Germinal center (tissue), 1 donor: ENCODE measurements around the gene KANTR.
"Not testable (repeated sequence)": the region's sequence is repeated elsewhere in the genome, so short reads cannot be mapped to it uniquely, and the experiment has no call there.

Source experiments
- DNase-seq: peaks from one replicate; pipeline ENCODE4 v3.0.0; 2012; ENCODE audit warnings: mixed read lengths, low spot score

The KANTR gene

DNA sequence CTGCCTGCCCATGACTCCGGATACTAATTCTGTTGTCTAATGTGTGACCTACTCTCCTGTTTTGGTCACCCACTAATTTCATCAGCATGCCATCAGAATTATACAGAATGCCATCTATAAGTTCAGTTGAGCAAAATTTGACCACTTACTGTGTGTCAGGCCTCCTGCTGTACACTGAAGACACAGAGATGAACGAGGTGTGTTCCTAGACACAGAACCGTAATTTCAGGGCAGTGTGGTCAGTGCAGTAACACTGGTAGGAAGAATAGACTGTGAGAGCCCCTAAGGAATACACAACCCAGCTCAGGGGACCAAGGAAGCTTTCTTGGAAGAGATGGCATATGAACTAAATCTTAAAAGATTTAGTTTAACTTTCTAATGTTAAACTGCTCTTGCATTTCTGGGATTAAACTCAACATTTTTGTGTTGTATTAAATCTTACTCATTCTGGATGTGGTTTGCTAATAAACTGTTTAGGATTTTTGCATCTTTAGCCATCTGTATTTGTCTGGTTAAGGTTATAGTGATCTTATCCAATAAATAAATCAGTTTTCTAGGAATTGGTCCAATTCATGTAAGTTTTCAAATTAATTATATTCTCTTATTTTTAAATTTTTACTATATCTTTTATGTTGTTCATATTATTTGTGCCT lies 34.3 kb downstream of the KANTR start:
- no peak for DNase-seq

DNA sequence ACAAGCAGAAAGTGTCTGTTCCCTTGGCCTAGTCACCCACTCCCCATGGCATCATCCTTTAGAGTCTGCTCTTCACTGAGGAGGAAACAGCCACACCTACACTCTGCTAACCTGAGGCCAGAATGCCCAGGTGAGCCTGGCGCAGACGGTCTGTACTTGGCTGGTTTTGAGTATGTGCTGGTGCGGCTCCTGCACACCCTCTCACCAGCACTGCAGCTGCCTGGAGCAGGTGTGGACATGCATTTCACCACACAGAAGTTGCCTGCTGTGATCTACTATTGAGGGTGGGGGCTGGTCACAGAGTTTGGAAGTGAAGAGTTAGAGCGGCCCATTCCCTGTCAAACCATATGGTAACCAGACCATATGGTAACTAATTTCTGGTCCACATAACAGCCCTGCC lies 39.5 kb downstream of the KANTR start:
- DNase-seq, result no peak

DNA sequence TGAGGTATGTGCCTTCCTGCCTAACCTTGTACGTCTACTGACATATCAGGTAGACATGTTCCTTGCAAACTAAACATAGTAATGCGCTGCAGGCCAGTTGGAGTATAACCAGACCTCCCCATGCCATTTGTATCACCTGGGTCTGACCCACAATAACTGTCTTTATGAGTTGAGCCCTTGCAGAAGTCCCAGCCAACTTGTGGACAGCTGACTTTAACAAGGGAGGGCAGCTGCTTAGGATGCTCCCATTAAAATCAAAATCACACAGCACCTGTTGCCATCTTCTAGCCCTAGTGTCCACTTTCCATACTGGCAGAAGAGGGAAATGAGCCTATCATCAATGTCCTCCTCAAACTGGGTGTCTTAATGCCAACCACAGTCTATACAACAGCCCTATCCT lies 41.6 kb downstream of the KANTR start:
- no peak for DNase-seq

DNA sequence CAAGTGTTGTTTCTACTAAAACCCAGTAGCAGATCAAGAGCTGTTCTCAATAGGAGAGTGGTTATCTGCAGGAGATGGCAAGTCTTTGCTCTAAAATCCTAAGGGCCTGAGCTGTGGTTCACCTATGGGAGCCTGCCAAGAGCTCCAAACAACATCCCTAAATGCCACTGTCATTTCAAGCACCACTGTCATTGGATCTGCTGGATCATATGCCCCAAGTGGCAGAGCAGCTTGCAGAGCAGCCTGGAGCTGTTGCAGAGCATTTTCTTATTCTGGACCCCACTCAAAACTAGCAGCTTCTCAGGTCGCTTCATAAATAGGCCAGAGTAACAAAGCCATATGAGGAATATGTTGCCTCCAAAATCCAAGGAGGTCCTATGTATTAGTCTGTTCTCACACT lies 59.6 kb downstream of the KANTR start:
- DNase-seq, result no peak

DNA sequence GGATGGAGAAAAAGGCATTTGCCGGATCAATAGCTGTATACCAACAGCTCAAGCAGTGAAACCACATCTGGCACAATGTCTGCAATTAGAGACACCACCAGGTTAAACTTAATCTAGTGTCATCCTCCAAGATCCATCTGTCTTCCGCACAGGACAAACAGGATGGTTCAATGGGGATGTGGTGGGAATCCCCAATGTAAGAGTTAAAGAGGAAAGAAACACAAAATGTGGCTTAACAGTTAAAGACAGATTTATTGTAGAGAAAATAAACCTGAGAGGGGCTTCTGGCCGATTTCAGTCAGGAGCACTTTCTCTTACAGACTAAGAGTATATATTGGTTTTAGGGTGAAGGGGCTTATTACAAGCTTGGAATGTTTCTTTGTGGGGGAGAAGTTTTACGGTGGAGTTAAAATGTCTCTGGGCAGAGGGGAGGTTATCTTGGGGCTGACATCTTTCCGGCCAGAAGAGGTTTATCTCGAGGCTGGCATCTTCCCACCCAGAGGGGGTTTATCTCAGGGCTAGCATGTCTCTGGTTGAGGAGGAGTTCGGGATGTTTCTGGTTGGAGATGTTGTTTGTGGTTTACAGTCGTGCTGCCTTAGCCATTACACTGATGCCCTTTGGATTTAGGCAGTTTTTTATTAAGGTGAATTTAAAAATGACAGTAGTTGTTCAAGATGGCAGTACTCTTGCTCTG lies 61.7 kb downstream of the KANTR start:
- DNase-seq, result no peak

DNA sequence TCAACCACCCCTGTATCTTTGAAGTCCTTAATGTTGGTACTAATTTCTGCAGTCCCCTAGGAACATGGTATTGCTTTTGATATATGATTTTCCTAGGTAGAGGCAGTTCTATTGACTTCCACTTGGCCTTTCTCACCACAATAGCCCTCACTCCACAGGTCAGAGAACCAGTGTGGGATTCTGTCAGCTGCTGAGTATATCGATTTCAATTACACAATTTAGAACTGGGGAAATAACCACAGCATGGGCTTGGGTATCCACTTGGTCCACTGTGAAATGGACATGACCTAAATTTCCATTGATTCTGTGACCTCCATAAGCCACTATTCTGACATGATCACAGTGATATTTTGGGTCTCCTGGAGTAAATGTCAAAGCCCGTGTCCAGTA lies 62.3 kb downstream of the KANTR start:
- no peak for DNase-seq

DNA sequence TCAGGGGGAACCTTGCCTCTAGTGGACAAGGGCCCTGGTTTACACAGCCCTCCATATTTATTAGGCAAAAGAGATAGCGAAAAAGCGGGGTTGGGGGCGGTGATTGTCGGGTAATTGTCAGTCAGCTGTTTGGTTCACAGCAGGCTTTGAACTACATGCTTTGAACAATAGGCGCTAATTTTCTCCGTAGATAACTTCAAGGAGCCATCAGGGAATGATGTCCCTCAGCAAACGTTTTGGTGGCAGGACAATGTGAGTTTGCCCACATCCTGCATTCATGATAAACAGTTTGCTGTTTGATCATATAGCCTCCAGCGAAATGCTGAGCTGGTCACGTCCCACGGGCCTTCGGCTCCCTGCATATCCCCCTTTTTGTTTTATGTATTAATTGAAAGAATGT lies 65.2 kb downstream of the KANTR start:
- no peak for DNase-seq

DNA sequence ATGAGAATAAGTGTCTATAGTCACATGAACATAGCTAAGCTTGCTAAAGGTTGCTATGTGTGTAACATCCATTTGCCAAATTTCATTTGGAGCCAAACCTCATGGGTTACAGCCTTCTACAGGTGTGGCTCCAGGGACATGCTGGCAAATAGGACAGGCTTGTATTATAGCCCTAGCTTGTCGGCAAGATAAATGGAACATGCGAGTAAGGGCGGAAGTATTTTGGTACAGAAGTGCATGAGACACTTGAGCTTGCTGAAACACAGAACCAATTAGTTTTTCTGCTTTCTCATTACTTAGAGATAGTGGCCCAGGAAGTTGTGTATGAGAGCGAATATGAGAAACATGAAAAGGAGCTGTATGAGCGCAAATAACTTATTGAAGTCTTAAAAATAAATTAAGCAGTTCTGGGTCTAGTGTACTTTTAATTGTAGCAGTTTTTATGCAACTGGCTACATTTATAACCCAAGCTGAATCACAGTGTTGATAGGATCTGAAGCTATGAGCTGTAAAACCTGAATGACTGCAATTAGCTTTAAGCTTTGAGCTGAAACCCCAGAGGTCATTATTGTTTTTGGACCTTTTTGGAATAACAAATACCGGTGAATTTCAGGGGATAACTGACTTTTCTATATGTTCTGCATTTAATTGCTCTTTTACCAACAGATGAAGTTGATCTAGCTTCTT lies 66.5 kb downstream of the KANTR start:
- no peak for DNase-seq

DNA sequence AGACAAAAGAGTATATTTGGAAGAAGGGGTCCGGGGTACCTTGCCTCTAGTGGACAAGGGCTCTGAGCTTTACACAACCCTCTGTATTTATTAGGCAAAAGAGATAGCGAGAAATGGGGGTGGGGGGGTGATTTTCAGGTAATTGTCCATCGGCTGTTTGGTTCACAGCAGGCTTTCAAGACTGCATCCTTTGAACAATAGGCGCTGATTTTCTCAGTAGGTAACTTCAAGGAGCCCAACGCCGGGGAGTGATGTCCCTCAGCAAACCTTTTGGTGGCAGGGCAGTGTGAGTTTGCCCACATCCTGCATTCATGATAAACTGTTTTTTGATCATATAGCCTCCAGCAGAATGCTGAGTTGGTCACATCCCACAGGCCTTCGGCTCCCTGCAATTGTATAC lies 69.5 kb downstream of the KANTR start:
- no peak for DNase-seq

DNA sequence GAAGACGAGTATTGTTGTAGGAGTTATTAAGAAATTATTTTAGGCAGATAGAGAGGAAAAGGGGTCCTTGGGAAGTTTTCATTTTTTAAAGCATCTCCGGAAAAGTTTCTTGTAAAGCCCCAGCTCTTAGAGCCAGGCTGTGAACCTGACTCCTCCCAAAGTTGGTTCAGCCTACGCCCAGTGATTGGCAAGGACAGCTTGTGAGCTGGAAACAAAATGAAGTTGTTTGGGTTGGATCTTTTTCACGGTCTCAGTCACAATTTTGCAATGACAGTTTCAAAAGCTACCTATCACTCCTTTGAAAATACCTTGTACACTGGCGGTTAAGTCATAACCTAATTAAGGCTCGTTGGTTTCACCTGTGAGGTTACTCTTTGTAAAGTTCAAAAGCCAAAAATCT lies 70.6 kb downstream of the KANTR start:
- not testable (repeated sequence) for DNase-seq

DNA sequence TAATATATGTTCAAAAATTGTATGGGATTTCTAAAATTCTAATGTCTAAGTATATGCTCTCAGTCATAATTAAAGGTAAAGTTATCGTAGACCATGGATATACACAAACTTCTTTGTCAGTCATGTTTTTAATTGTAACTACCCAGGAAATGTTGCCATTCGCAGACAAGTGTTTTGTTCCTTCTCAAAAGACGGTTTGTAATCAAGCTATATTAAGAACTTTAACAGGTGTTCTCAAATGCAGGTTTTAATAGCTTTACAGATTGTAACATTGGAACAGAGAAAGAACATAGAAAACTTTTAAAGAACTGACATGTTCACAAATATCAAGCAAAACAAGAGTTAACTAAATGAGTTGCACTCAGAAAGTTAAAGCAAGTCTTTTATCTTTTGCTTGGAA lies 72.2 kb downstream of the KANTR start:
- no peak for DNase-seq

DNA sequence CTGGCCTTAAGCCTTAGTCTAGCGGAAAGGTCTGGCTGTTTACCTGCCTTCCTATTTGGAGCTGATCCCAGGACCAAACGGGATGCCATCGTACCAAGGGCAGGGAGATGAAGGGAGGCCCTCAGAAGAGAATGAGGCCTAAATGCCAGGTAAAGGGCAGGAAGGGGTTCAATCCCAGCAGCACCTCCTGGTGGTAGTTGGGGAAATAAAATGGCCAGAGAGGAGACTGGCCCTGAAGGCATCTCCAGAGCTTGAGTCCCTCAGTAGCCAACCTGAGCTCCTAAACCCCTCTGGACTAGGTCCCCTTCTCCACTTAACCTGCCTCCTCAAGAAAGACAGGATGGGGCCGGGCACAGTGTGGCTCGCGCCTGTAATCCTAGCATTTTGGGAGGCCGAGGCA lies 77.4 kb downstream of the KANTR start:
- no peak for DNase-seq
